ENCODE measurements around the gene SVOPL. TPM values are rescaled to one million over a fixed set of nuclear protein-coding genes. Genes with fewer than 3 reads are reported as not detected.

SVOPL gene
- total and polyA plus RNA-seq, 9 of the 15 experiments (the other 6 are each of a cell fraction or from before 2014, with no cell fraction given): 0.13 to 0.42 (median 0.20) TPM; not detected in 6

GRCh38 chr7:138657854-138658386 is 43.2 kb downstream of the SVOPL start (continued):
- peak in 1 of 2 experiments; percentile 43; a peak in 1 of 4 replicates for TF ChIP-seq ZNF639 (CRISPR knock-in tag; conservative IDR thresholded peaks at IDR 0.05 in 1 of 2, IDR thresholded peaks at IDR 0.05 in 1 of 2)
- TF ChIP-seq ATF7 (IDR thresholded peaks at IDR 0.05): no peak
- no peak for TF ChIP-seq ATF1 (CRISPR knock-in tag; IDR thresholded peaks at IDR 0.05)
- TF ChIP-seq ATF1 (tag; IDR thresholded peaks at IDR 0.05): no peak

- CTCF ChIA-PET (ENCODE audit: low intra/inter-chr PET ratio): no interaction called here
These were observed 44.2 kb downstream of the SVOPL start for GRCh38 chr7:138656952-138657351.

More at GRCh38 chr7:138656952-138657351, 44.2 kb downstream of the SVOPL start:
- no peaks in the 10 kb centered on the region for H3K9me1 ChIP-seq (ENCODE audit: control insufficient read depth, insufficient read depth, low read length)
- no peak overlapping the region for H2AFZ ChIP-seq (ENCODE audit: low read depth, low read length)
- POLR2A ChIA-PET: interaction anchor here (0.7 to 1.5 kb wide), 3 partner anchors 10 to 25 kb away, joined by 3 to 5 read pairs (median 5); no protein-coding TSS in a partner anchor
- no peaks in the 10 kb centered on the region for H4K20me1 ChIP-seq (replicated peaks; ENCODE audit: control insufficient read depth, insufficient read depth, low read length)
- WGBS (ENCODE audit: insufficient coverage, low coverage, missing lambda C conversion rate): 0% methylated on average over 2 of the region's 2 CpGs
- no TSS peak for BruUV-seq (replicated peaks)
- no peak overlapping the region for H3K9ac ChIP-seq (ENCODE audit: insufficient read depth in 1 of 2, low read depth in 2 of 2, low read length in 2 of 2)
- TF ChIP-seq NFIC (IDR thresholded peaks at IDR 0.05) (no peak), PURB (CRISPR knock-in tag; IDR thresholded peaks at IDR 0.05; ENCODE audit: low read depth) (no peak), ELF4 (CRISPR knock-in tag; IDR thresholded peaks at IDR 0.05) (no peak), E2F8 (IDR thresholded peaks at IDR 0.05; ENCODE audit: low read depth, partially characterized antibody) (no peak)
- FAIRE-seq (no peak), DNase-seq (ENCODE audit: extremely low read depth in 1 of 4, low spot score in 3 of 4) (no peak), ATAC-seq (no peak)
- H3K36me3 ChIP-seq (ENCODE audit: control insufficient read depth, insufficient read depth, low read length): no peaks in the 10 kb centered on the region
- no peaks in the 10 kb centered on the region for H3K79me2 ChIP-seq (ENCODE audit: control insufficient read depth, insufficient read depth, low read length)
- H3K4me3 ChIP-seq: no peak overlapping the region
- peaks cover 11 to 12% of the 10 kb centered on the region in 2 experiments; a peak in 4 of 5 replicates for H3K27me3 ChIP-seq (ENCODE audit: control insufficient read depth in 2 of 2, insufficient read depth in 2 of 2, low read length in 2 of 2)
- H3K4me1 ChIP-seq (replicated peaks in 1 of 2; ENCODE audit: control insufficient read depth in 2 of 2, insufficient read depth in 2 of 2, low read length in 2 of 2): no peaks in the 10 kb centered on the region
- H3K4me2 ChIP-seq (ENCODE audit: insufficient read depth, low read length): no peak overlapping the region
- in situ Hi-C loops (cut with MboI) (no loop called here), intact Hi-C loops (cut with micrococcal nuclease) (no loop called here)
- H3K9me3 ChIP-seq (replicated peaks; ENCODE audit: control insufficient read depth, insufficient read depth, low read depth, low read length): no peaks in the 10 kb centered on the region
- H3K27ac ChIP-seq (ENCODE audit: extremely low read depth, low read depth, low read length): no peak overlapping the region

Data from K562 (cell line).